MG63 (cell line): Measurements from ENCODE around the gene TRIM38. TPM values are rescaled to one million over a fixed set of nuclear protein-coding genes. Genes with fewer than 3 reads are reported as not detected.

ENCODE experiments used
- DNase-seq: peaks from one replicate; pipeline ENCODE4 v3.0.0-alpha.2; 2020
- H3K27me3 ChIP-seq: fragments of 250-450 bp; sonication (Bioruptor Pico); 2 replicates; pipeline ENCODE4 v1.5.1; 2020; ENCODE audit warnings: mild to moderate bottlenecking, moderate library complexity
- H3K36me3 ChIP-seq: fragments of 250-450 bp; sonication (Bioruptor Pico); 2 replicates; pipeline ENCODE4 v1.5.1; 2020; ENCODE audit warnings: mild to moderate bottlenecking, moderate library complexity
- H3K4me3 ChIP-seq: fragments of 250-450 bp; sonication (Bioruptor Pico); 2 replicates; pipeline ENCODE4 v1.5.1; 2020; ENCODE audit warnings: mild to moderate bottlenecking, moderate library complexity
- H3K9me3 ChIP-seq: fragments of 250-450 bp; sonication (Bioruptor Pico); 2 replicates; pipeline ENCODE4 v1.5.1; 2020; ENCODE audit warnings: mild to moderate bottlenecking, moderate library complexity
- total RNA-seq: library from RNA; depleted of rRNA; stranded (reverse); fragments of >200 nt; shearing (Covaris generic); gene quantifications from 2 replicates; pipeline ENCODE4 v1.2.3, GENCODE V29; 2014; ENCODE audit warnings: low replicate concordance

TRIM38 gene
- total RNA-seq, 1 experiment from 2014 or later: 1.8 TPM

DNA sequence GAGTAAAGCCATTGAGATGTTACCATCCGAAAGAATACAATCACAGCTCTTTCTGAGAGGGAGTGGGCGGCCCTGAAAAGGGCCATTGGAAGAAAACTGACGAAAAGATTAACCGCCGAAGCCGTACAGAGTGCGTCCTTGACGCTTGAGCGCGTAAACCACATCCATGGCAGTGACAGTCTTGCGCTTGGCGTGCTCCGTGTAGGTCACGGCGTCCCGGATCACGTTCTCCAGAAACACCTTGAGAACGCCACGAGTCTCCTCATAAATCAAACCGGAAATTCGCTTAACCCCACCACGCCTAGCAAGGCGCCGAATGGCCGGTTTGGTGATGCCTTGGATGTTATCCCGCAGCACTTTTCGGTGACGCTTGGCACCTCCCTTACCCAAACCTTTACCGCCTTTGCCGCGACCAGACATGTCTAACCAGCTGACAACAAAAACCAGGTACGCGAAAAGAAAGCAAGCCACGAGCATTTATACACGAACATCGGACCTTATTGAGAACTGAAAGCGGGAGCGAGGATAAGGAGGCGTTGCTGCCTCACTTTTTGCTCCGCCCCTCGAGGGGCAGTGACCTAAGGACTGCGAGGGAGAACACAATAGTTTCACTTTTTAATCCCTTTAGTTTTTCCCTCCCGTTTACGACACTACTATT lies 64.4 kb downstream of the TRIM38 start:
- Histone ChIP-seq H3K27me3 (no peaks in the 10 kb centered on the region), H3K9me3 (no peaks in the 10 kb centered on the region), H3K36me3 (no peaks in the 10 kb centered on the region), H3K4me3 (peak overlapping the region; percentile 56)
- DNase-seq: peak; percentile 89

DNA sequence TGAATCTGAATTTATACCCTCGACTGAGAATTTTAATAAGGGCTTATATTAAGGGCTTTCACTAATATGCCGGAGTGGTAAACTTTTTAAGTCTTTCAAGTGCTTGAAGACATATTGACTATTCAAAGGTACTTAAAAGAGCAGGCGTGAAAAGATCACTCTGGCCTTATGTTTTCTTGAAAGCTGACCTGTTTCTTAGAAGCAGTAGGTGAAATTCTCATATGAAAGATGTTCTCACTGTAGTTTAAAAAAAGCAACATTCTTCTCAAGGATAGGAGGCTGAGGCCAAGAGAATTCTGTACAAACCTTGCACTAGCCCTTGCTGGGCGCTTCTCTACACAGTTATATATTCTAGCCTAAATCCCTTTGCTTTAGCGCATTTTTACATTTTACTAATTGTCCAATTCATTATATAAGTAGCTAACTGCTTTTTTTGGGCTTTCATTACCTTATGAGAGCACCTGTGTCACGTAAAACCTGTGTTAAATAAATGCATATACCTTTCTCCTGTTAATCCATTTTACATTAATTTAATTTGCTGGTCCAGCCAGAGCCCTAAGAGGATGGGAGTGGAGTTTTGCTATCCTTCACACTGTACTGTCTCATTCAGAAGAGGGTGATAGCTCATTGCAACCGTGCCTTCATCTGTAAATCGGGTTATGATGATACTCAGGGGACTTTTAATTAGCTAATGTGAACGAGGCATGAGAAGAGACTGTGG lies 65.0 kb downstream of the TRIM38 start:
- DNase-seq: no peak

DNA sequence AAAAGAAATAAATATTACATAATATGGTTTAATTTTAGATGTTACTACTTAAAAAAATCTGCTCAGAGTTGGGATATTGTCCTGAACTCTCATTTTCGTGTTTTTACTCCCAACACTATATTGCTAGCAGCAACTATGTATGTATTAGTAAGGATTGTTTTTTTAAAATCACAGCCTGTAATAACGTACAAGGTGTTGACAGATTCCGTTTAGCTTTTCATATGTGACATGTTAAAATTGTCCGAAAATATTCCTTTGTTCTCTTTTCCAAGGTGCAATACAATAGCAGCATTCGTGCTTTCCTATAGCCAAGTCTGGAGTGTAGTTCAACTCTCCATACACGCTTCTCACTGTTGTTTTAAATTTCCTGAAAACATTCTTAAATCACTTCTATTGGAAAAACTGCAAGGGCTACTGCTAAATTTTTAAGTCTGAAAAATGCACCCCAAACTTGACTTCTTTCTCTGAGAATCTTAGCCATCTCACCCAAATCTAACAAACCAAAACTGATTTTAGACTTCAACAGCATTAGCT lies 65.7 kb downstream of the TRIM38 start:
- H3K4me3 ChIP-seq: no peak overlapping the region
- H3K36me3 ChIP-seq: no peaks in the 10 kb centered on the region
- no peaks in the 10 kb centered on the region for H3K9me3 ChIP-seq
- no peaks in the 10 kb centered on the region for H3K27me3 ChIP-seq
- no peak for DNase-seq

More for the DNA sequence above, 65.0 kb downstream of the TRIM38 start:
- H3K27me3 ChIP-seq: no peaks in the 10 kb centered on the region
- no peaks in the 10 kb centered on the region for H3K9me3 ChIP-seq
- no peaks in the 10 kb centered on the region for H3K36me3 ChIP-seq
- peak overlapping the region; percentile 56 for H3K4me3 ChIP-seq

DNA sequence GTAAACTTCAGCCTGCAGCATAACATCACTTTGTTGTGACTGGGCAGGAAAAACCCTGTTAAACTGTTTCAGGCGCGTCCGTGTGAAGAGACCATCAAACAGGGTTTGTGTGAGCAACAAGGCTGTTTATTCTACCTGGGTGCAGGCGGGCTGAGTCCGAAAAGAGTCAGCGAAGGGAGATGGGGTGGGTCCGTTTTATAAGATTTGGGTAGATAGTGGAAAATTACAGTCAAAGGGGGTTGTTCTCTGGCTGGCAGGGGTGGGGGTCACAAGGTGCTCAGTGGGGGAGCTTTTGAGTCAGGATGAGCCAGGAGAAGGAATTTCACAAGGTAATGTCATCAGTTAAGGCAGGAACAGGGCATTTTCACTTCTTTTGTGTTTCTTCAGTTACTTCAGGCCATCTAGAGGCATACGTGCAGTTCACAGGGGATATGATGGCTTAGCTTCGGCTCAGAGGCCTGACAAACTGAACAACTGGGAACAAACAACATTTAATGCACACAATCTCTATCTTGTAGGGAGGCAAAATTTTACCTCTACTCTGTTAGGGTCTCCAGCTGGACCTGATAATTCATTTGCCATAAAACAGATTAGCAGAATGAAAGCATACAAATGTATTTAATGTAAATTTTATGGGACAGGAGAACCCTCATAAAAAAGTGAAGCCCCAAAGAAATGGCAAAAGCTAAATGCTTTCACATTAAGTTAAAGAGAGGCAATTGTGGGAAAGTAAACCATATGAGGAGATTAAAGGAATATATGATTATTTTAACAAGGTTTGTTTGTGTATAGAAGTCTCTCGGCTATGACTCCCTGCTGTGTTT lies 66.4 kb downstream of the TRIM38 start:
- H3K36me3 ChIP-seq: no peaks in the 10 kb centered on the region
- DNase-seq: no peak
- H3K27me3 ChIP-seq: no peaks in the 10 kb centered on the region
- H3K9me3 ChIP-seq: no peaks in the 10 kb centered on the region
- H3K4me3 ChIP-seq: no peak overlapping the region

DNA sequence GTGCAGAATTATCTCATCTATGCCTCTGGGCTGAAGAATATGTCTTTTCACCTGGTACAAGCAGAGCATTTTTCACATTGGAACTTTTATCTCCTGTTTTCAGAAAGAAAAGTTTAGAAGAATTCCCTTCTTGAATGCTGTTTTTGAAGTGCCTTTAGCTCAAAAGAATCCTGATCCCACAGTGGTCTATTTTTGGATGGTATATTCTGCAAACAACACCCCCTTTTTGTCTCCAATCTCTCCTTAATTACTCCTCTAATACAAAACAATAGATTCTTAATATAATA lies 66.9 kb downstream of the TRIM38 start:
- no peaks in the 10 kb centered on the region for H3K27me3 ChIP-seq
- no peaks in the 10 kb centered on the region for H3K36me3 ChIP-seq
- no peaks in the 10 kb centered on the region for H3K9me3 ChIP-seq
- 0 out of 2 replicates have a peak overlapping the region, but pooled peaks have one; percentile 53 for H3K4me3 ChIP-seq
- no peak for DNase-seq

DNA sequence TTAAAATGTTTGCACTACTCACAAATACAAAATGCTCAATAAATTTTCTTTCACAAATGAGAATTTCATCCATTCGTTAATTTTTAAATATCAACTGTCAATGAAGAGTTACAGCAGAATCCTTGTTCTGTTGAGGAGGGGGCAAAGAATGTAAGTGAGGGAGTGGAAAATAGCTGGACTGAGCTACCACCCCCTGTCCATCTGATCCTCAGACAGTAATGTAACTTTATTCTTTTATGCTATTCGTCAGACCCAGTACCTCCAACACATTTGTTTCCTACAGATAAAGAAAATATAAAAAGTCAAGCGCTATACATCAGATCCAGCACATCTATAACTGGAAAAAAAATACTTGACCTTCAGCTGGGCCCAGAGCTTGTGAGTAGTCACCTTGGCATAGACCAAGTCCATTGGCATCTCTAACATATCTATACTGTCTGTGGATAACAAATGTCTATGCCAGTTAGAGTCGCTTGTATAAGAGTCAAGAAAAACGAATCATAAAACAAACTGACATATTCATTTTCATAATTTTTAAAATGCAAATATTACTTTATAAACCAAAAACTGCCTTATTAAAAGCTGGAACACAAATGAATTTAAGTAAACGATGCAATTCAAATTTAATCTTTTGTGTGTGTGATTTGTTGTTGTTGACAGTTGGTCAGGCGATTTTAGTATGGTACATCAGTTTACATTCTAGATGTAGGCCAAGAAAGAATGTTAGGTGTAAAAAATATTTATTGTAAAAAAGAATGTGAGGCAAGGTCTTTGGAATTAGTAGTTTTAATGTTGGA lies 67.5 kb downstream of the TRIM38 start:
- Histone ChIP-seq H3K27me3 (no peaks in the 10 kb centered on the region), H3K4me3 (peak overlapping the region; percentile 53), H3K9me3 (no peaks in the 10 kb centered on the region)

DNA sequence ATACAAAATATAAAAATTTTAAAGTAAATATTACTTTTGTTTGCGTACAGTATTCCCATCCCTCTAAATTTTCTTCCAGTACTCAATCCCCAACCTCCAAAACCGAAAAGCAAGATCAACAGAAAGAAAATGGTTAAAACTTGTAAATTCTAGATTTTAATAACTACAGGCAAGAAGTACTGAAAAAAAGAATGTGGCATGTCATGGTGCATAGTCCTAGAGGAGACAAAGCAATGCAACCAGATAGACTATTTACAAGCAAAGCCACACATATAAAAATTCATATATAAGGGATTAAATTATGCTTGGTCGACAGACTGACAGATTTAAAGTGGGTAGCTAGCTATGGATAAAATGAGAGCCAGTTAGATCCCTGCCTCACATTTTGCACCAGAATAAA lies 68.1 kb downstream of the TRIM38 start:
- peak overlapping the region; percentile 53 for H3K4me3 ChIP-seq
- H3K9me3 ChIP-seq: no peaks in the 10 kb centered on the region
- DNase-seq: no peak

More for the DNA sequence above, 67.5 kb downstream of the TRIM38 start:
- no peaks in the 10 kb centered on the region for H3K36me3 ChIP-seq
- no peak for DNase-seq

DNA sequence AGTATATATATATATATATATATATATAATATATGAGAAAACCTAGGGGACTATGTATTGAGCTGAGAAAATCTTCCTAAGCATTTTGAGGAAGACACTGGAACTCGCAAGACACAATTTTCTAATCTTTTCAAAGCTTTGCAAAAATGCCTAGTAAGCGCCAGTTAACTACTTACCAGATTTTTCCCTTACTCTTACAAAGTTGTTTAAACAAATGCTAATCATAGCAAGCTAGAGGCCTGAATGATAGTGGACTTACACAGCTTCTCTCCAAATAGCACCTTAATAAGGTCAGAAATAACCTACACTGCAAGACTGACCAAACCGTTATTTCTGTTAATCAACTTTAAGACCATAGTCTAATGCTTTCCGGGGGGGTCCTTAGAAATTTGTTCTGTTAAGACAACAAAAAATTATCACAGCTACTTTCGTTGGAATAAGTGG lies 68.6 kb downstream of the TRIM38 start:
- Histone ChIP-seq H3K27me3 (no peaks in the 10 kb centered on the region), H3K4me3 (peak overlapping the region; percentile 53), H3K36me3 (no peaks in the 10 kb centered on the region), H3K9me3 (no peaks in the 10 kb centered on the region)
- DNase-seq: no peak

More for the DNA sequence above, 68.1 kb downstream of the TRIM38 start:
- H3K36me3 ChIP-seq: no peaks in the 10 kb centered on the region
- H3K27me3 ChIP-seq: no peaks in the 10 kb centered on the region

DNA sequence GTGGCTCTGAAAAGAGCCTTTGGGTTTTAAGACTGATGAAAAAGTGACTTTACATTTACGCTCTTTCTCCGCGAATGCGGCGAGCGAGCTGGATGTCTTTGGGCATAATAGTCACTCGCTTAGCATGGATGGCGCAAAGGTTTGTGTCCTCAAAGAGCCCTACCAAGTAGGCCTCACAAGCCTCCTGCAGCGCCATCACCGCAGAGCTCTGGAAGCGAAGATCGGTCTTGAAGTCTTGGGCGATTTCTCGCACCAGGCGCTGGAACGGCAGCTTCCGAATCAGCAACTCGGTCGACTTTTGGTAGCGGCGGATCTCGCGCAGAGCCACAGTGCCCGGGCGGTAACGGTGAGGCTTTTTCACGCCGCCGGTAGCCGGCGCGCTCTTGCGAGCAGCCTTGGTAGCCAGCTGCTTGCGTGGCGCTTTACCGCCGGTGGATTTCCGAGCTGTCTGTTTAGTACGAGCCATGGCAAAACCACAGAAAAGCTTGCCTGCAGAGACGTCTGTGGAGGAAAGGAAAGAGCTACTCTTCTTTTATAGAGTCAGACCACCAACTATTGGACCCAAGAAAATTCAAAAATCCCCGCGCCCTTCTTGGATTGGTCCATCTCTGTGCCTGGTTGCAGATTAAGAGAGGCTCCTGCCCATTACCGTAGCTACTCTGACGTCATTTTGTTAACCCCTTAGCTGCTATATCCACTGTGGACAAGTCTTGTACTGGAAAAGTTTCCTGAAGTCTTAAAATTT lies 69.2 kb downstream of the TRIM38 start:
- H3K36me3 ChIP-seq: no peaks in the 10 kb centered on the region
- H3K27me3 ChIP-seq: no peaks in the 10 kb centered on the region
- H3K4me3 ChIP-seq: peak overlapping the region; percentile 53
- H3K9me3 ChIP-seq: no peaks in the 10 kb centered on the region
- DNase-seq: peak; percentile 91

DNA sequence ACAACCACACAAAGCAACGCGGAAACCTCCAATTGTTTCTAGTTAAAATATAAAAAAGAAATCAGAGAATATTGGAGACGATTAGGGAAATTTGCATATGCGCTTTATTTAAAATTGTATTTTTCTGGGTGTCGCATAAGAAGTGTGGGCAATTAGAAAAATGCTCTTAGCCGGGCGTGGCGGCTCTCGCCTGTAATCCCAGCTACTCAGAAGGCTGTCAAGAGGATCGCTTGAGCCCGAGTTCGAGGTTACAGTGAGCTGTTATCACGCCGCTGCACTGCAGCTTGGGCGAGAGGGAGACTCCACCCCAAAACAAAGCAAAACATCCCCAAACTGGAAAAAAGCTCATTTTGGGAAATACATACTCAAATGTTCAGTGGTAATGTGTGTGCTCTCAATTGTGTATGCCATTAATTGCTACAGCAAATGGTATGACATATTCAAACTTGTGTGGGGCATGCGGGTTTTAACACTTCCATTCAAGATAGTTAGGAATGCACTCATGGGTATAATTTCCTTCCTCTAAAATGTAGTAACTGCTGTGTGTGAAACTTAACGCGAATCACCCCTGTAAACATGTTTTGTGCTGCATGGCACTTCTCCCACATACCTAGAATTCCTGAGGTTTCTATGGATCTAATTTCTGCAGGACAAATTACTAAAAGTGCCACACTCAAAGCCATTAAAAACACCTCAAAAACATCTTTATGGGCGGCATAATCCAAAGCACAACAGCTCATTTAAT lies 69.9 kb downstream of the TRIM38 start:
- Histone ChIP-seq H3K27me3 (no peaks in the 10 kb centered on the region), H3K9me3 (no peaks in the 10 kb centered on the region), H3K4me3 (peak overlapping the region; percentile 53), H3K36me3 (no peaks in the 10 kb centered on the region)
- DNase-seq: peak; percentile 22

DNA sequence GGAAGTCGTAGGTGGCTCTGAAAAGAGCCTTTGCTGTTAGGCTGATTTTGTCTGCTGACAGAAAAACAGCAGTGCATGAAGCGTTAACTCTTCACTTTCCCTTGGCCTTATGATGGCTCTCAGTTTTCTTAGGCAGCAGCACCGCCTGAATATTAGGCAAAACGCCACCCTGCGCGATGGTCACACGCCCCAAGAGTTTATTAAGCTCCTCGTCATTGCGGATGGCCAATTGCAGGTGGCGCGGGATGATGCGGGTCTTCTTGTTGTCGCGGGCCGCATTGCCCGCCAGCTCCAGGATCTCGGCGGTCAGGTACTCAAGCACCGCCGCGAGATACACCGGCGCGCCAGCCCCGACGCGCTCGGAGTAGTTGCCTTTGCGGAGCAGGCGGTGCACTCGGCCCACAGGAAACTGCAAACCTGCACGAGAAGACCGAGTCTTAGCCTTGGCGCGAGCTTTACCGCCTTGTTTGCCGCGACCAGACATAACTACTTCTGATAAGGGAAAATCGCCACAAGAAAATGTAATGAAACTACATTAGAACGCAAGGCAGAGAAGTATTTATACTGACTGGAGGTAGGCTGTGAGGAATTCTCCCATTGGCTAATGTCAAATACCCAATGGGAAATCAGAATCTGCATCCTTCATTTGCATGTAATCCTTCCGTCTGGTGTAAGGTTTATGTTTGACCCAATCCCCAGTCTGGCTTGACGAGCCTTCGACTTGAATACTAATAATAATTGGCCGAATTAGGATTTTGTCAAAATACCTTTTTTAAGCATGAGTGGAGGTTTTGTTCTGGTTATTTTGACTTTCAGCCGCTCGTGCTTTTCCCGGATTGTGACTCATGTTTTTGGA lies 70.7 kb downstream of the TRIM38 start:
- Histone ChIP-seq H3K27me3 (no peaks in the 10 kb centered on the region), H3K4me3 (peak overlapping the region; percentile 53), H3K9me3 (no peaks in the 10 kb centered on the region), H3K36me3 (no peaks in the 10 kb centered on the region)
- DNase-seq: peak; percentile 72

DNA sequence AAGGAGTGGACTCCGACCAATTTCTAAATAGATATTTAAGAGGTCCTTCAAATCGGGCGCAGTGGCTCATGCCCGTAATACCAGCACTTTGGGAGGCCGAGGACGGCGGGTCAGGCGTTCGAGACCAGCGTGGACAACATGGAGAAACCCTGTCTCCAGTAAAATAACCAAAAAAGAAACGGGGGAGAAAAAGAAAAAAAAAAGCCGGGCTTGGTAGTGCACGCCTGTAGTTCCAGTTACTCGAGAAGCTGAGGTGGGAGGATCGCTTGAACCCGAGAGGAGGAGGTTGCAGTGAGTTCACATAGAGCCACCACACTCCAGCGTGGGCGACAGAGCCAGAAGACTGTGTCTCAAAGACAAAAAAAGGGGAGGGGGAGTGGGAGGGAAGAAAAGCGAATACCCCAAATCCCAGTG lies 71.3 kb downstream of the TRIM38 start:
- H3K27me3 ChIP-seq: no peaks in the 10 kb centered on the region
- DNase-seq: no peak
- H3K9me3 ChIP-seq: no peaks in the 10 kb centered on the region
- no peaks in the 10 kb centered on the region for H3K36me3 ChIP-seq
- H3K4me3 ChIP-seq: peak overlapping the region; percentile 53

DNA sequence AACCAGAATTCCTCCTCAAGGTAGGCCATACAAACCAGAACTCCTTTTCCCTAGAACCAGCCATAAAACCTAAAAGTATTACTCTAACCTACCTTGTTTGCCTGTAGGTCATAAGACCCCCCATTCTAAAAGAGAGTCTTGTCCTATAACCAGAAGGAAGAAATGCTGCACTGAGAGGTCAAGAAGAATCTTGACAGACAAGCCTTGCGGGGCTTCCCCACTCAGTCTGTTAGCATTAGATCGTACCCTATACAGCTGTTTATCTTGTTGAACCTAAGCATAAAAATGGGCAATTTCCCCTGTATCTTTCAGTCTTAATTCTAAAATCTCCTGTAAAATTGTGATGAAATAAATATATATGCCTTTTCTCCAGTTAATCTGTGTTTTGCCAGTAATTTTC lies 72.3 kb downstream of the TRIM38 start:
- no peak for DNase-seq
- no peaks in the 10 kb centered on the region for H3K27me3 ChIP-seq
- H3K9me3 ChIP-seq: no peaks in the 10 kb centered on the region
- no peaks in the 10 kb centered on the region for H3K36me3 ChIP-seq
- no peak overlapping the region for H3K4me3 ChIP-seq
